Muscle of leg (tissue), 11 donors: ENCODE measurements around the gene ZNF865. TPM values are rescaled to one million over a fixed set of nuclear protein-coding genes. Genes with fewer than 3 reads are reported as not detected.
A peak's percentile ranks its signal among the peaks of the same experiment; 100 is the strongest.

Source experiments
- DNase-seq: peaks from one replicate; pipeline ENCODE4 v3.0.0; 2013
- H3K27ac ChIP-seq: one replicate; pipeline ENCODE4 v1.5.1; 2013; ENCODE audit warnings: mild to moderate bottlenecking, low read length, control low read depth
- H3K27me3 ChIP-seq: one replicate; pipeline ENCODE4 v1.6.1; 2013; ENCODE audit warnings: low read length; ENCODE audit not compliant: control insufficient read depth, insufficient read depth
- H3K36me3 ChIP-seq: one replicate; pipeline ENCODE4 v1.6.1; 2013; ENCODE audit warnings: low read length; ENCODE audit not compliant: control insufficient read depth, insufficient read depth
- H3K4me1 ChIP-seq: one replicate; pipeline ENCODE4 v1.6.1; 2013; ENCODE audit warnings: low read length; ENCODE audit not compliant: control insufficient read depth, insufficient read depth
- H3K4me3 ChIP-seq: one replicate; pipeline ENCODE4 v1.5.1; 2013; ENCODE audit warnings: low read length, control low read depth
- H3K9me3 ChIP-seq: replicated peaks from 2 replicates; pipeline ENCODE4 v1.6.1; 2013; ENCODE audit warnings: low read depth, low read length; ENCODE audit not compliant: control insufficient read depth
- WGBS: methylation state at CpG from one replicate; pipeline ENCODE4 v1.1.5; 2013; ENCODE audit warnings: missing lambda C conversion rate; ENCODE audit not compliant: insufficient coverage; 5-methylcytosine and 5-hydroxymethylcytosine counted together
- polyA plus RNA-seq, 8 donors: library from polyadenylated mRNA; unstranded; fragments of 120-200 nt; gene quantifications; one replicate each; pipeline versions ENCODE4 v1.2.1 to v1.2.3, GENCODE V29; 2013; ENCODE audit warnings: inconsistent platforms in 1 of 8, low replicate concordance in 1 of 8; ENCODE audit not compliant: insufficient read length in 8 of 8, insufficient read depth in 1 of 8
- total RNA-seq: library from RNA; stranded (reverse); fragments of 120-200 nt; gene quantifications from one replicate; pipeline ENCODE4 v1.2.4, GENCODE V29; 2013

Gene ZNF865
- total and polyA plus RNA-seq, 9 donors: 1.2 to 9.9 (median 7.8) TPM

GRCh38 chr19:55650602-55651230 lies 45.3 kb downstream of the ZNF865 start:
- Histone ChIP-seq H3K27ac (no peak overlapping the region), H3K4me1 (peaks cover 29% of the 10 kb centered on the region), H3K9me3 (no peaks in the 10 kb centered on the region), H3K36me3 (peaks cover 24% of the 10 kb centered on the region), H3K27me3 (no peaks in the 10 kb centered on the region), H3K4me3 (no peak overlapping the region)
- 89% methylated on average over 10 of the region's 17 CpGs for WGBS
- DNase-seq: peak; percentile 27

GRCh38 chr19:55651236-55651635 lies 45.8 kb downstream of the ZNF865 start:
- H3K4me3 ChIP-seq: no peak overlapping the region
- no peaks in the 10 kb centered on the region for H3K9me3 ChIP-seq
- H3K27me3 ChIP-seq: no peaks in the 10 kb centered on the region
- DNase-seq: peak; percentile 27
- peaks cover 34% of the 10 kb centered on the region for H3K4me1 ChIP-seq
- no peak overlapping the region for H3K27ac ChIP-seq
- 78% methylated on average over 9 of the region's 18 CpGs for WGBS
- peaks cover 22% of the 10 kb centered on the region for H3K36me3 ChIP-seq

- Histone ChIP-seq H3K36me3 (peaks cover 27% of the 10 kb centered on the region), H3K9me3 (no peaks in the 10 kb centered on the region), H3K27me3 (no peaks in the 10 kb centered on the region), H3K27ac (peak overlapping the region; percentile 100), H3K4me1 (peaks cover 40% of the 10 kb centered on the region), H3K4me3 (no peak overlapping the region)
- 52% methylated on average over 61 of the region's 71 CpGs for WGBS
- DNase-seq: peak; percentile 56
Measured at GRCh38 chr19:55652311-55653128, 47.1 kb downstream of the ZNF865 start.

DNA sequence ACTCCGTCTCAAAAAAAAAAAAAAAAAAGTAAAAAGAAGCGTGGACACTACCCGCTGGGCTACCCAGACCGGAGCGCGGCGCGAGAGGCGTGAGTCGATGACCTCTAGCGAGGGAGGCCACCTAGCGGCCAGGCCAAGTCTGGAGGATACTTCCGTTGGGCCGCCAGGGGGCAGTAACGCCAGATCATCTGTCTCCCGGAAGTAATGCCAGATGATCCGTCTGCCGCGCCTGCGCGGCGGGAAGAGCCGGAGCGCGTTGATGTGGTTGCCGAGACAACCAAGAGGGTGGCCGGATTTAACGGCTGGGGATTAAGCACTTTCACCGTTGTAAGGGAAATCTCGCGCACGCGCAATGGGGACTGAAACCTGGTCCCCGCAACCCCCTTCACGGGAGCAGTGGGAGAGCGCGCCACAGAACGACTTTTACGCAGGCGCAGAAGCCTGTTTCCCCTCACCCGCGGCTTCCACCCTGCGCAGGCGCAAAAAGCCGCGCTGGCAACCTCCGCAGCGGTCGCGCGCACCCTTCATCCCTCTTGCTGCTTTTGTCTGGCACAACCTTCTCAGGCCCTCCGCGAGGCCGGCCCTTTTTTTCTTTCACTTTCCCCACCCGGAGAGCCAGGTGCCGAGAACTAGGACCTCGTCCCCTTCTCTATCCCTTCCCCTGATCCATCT lies 48.3 kb downstream of the ZNF865 start:
- Histone ChIP-seq H3K36me3 (peaks cover 32% of the 10 kb centered on the region), H3K27me3 (no peaks in the 10 kb centered on the region), H3K9me3 (no peaks in the 10 kb centered on the region), H3K4me3 (peak overlapping the region; percentile 96), H3K4me1 (peaks cover 38% of the 10 kb centered on the region), H3K27ac (peak overlapping the region; percentile 100)
- WGBS: under 1% methylated on average over 55 of the region's 57 CpGs
- DNase-seq: peak; percentile 100

DNA sequence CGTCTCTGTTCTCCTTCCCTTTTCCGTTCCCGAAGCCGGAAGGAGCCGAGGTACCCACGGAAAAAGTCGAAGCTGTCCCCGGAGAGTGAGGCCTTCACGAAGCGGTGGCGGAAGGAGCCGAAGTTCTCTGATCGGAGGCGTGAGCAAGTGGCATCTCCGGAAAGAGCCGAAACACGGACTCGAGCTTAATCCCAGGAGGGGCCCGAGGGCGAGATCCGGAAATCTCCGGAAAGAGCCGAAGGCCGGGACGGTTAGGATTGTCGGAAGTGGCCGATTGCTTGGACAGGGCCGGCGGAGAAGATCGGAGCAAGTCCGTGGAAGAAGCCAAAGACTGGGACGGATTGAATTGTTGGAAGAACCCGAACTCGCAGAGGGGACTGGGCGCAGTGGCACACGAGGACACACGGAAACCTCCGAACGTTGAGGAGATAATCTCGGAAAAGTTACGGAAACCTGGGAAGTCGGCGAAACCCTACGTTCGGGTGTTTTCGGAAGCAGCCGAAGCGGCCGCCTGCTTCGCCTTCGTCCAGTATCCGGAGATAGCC lies 48.9 kb downstream of the ZNF865 start:
- peaks cover 39% of the 10 kb centered on the region for H3K36me3 ChIP-seq
- no peaks in the 10 kb centered on the region for H3K9me3 ChIP-seq
- under 1% methylated on average over 43 of the region's 52 CpGs for WGBS
- H3K4me3 ChIP-seq: peak overlapping the region; percentile 96
- DNase-seq: peak; percentile 100
- H3K4me1 ChIP-seq: peaks cover 33% of the 10 kb centered on the region
- H3K27me3 ChIP-seq: no peaks in the 10 kb centered on the region
- peak overlapping the region; percentile 100 for H3K27ac ChIP-seq

GRCh38 chr19:55654868-55655647 lies 49.6 kb downstream of the ZNF865 start, which contains the start of gene U2AF2:
Gene U2AF2, plus strand, starts transcription at chr19:55655035. Its CDS starts 70 bp downstream, at chr19:55655105.
- DNase-seq: peak; percentile 98
- peaks cover 28% of the 10 kb centered on the region for H3K4me1 ChIP-seq
- peaks cover 43% of the 10 kb centered on the region for H3K36me3 ChIP-seq
- peak within 1 kb of the TSS; percentile 100 for H3K27ac ChIP-seq
- H3K27me3 ChIP-seq: no peaks in the 10 kb centered on the region
- H3K4me3 ChIP-seq: peak within 1 kb of the TSS; percentile 96
- no peaks in the 10 kb centered on the region for H3K9me3 ChIP-seq
- 1% methylated on average over 70 of the region's 95 CpGs for WGBS

DNA sequence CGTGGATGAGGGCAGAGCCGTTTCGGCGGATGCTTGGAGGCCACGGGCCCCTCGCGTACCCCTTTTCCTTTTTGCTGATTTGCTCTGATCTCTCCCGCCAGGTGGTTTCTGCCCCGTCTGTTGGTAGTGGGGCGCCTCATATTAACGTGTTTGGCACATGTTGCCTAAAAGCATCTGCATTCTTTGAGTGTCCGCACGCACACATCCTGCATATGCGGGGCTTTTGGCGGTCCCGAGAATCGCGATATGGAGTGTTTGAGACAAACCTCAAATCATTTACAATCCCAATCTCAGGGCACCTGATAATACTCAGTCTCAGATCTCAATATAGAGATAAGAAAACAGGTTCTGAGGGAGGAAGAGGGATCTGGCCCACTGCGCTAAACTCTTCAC lies 50.2 kb downstream of the ZNF865 start:
- Histone ChIP-seq H3K9me3 (no peaks in the 10 kb centered on the region), H3K36me3 (peaks cover 43% of the 10 kb centered on the region), H3K4me3 (peak overlapping the region; percentile 96), H3K4me1 (peaks cover 28% of the 10 kb centered on the region), H3K27ac (peak overlapping the region; percentile 100), H3K27me3 (no peaks in the 10 kb centered on the region)
- 0% methylated on average over 12 of the region's 19 CpGs for WGBS
- DNase-seq: no peak

- Histone ChIP-seq H3K4me3 (peak overlapping the region; percentile 96), H3K4me1 (peaks cover 28% of the 10 kb centered on the region), H3K27me3 (no peaks in the 10 kb centered on the region), H3K9me3 (no peaks in the 10 kb centered on the region), H3K36me3 (peaks cover 47% of the 10 kb centered on the region), H3K27ac (no peak overlapping the region)
- DNase-seq: no peak
- WGBS: 63% methylated on average over 4 of the region's 7 CpGs
Measured at GRCh38 chr19:55656552-55656951, 51.1 kb downstream of the ZNF865 start.

- Histone ChIP-seq H3K27ac (no peak overlapping the region), H3K27me3 (no peaks in the 10 kb centered on the region), H3K4me3 (no peak overlapping the region), H3K4me1 (peaks cover 28% of the 10 kb centered on the region), H3K36me3 (peaks cover 49% of the 10 kb centered on the region), H3K9me3 (no peaks in the 10 kb centered on the region)
- 58% methylated on average over 11 of the region's 18 CpGs for WGBS
- DNase-seq: peak; percentile 30
Measured at GRCh38 chr19:55656988-55657747, 51.7 kb downstream of the ZNF865 start.
